ENCODE measurements around the gene EDAR. TPM values are rescaled to one million over a fixed set of nuclear protein-coding genes. Genes with fewer than 3 reads are reported as not detected.

The EDAR gene
- polyA plus RNA-seq, 3 donors, result not detected

- no peaks in the 10 kb centered on the region for H3K4me1 ChIP-seq (ENCODE audit: control insufficient read depth in 1 of 2, insufficient read depth in 2 of 2, low read length in 2 of 2)
- peaks cover 0 to 6% (median 2%) of the 10 kb centered on the region in 3 donors for H3K27me3 Mint-ChIP-seq (ENCODE audit: low read depth in 3 of 3)
- no peaks in the 10 kb centered on the region for H3K9me3 Mint-ChIP-seq
- no peaks in the 10 kb centered on the region for H3K9me3 ChIP-seq (replicated peaks in 1 of 2; ENCODE audit: control insufficient read depth in 1 of 2, insufficient read depth in 1 of 2, low read length in 2 of 2)
- H3K4me1 Mint-ChIP-seq, result peaks cover 4% of the 10 kb centered on the region
- TF ChIP-seq CTCF (IDR thresholded peaks at IDR 0.05), result no peak
- H4K20me1 ChIP-seq (ENCODE audit: insufficient read depth, low read length), result no peaks in the 10 kb centered on the region
- intact Hi-C loops (cut with micrococcal nuclease), result no loop called here
- no peak overlapping the region for H3K27ac ChIP-seq (ENCODE audit: low read depth in 1 of 2, low read length in 2 of 2)
- H2AFZ ChIP-seq (ENCODE audit: insufficient read depth, low read depth, low read length, poor library complexity, severe bottlenecking), result peak overlapping the region; percentile 63
- H3K4me2 ChIP-seq (replicated peaks; ENCODE audit: extremely low read depth, low read length, poor library complexity, severe bottlenecking), result no peak overlapping the region
- H3K4me3 ChIP-seq (replicated peaks in 1 of 3; ENCODE audit: low read depth in 2 of 3, low read length in 3 of 3), result no peak overlapping the region
- 75% methylated on average over 1 of the region's 4 CpGs for WGBS (ENCODE audit: insufficient coverage)
- no peak overlapping the region for H3K27ac Mint-ChIP-seq
- no peaks in the 10 kb centered on the region for H3K79me2 ChIP-seq (ENCODE audit: insufficient read depth, low read length)
- H3K27me3 ChIP-seq (ENCODE audit: control insufficient read depth in 2 of 2, insufficient read depth in 2 of 2, low read length in 2 of 2), result no peaks in the 10 kb centered on the region
- no peak for DNase-seq
- H3K4me3 Mint-ChIP-seq, result peak overlapping the region in 1 of 2 donors; percentile 39
- no peak overlapping the region for H3K9ac ChIP-seq (ENCODE audit: insufficient read depth, low read length, poor library complexity, severe bottlenecking)
- no peaks in the 10 kb centered on the region for H3K36me3 Mint-ChIP-seq
- H3K36me3 ChIP-seq (replicated peaks in 1 of 2; ENCODE audit: control insufficient read depth in 1 of 2, insufficient read depth in 2 of 2, low read length in 2 of 2), result no peaks in the 10 kb centered on the region
These were observed 14.3 kb downstream of the EDAR start for GRCh38 chr2:108974674-108975073.

- Histone ChIP-seq H3K9me3 (replicated peaks in 1 of 2; ENCODE audit: control insufficient read depth in 1 of 2, insufficient read depth in 1 of 2, low read length in 2 of 2) (no peaks in the 10 kb centered on the region), H4K20me1 (ENCODE audit: insufficient read depth, low read length) (no peaks in the 10 kb centered on the region), H2AFZ (ENCODE audit: insufficient read depth, low read depth, low read length, poor library complexity, severe bottlenecking) (no peak overlapping the region), H3K4me1 (ENCODE audit: control insufficient read depth in 1 of 2, insufficient read depth in 2 of 2, low read length in 2 of 2) (no peaks in the 10 kb centered on the region), H3K4me2 (replicated peaks; ENCODE audit: extremely low read depth, low read length, poor library complexity, severe bottlenecking) (no peak overlapping the region), H3K36me3 (replicated peaks in 1 of 2; ENCODE audit: control insufficient read depth in 1 of 2, insufficient read depth in 2 of 2, low read length in 2 of 2) (no peaks in the 10 kb centered on the region), H3K79me2 (ENCODE audit: insufficient read depth, low read length) (no peaks in the 10 kb centered on the region), H3K9ac (ENCODE audit: insufficient read depth, low read length, poor library complexity, severe bottlenecking) (no peak overlapping the region), H3K4me3 (replicated peaks in 1 of 3; ENCODE audit: low read depth in 2 of 3, low read length in 3 of 3) (no peak overlapping the region), H3K27me3 (ENCODE audit: control insufficient read depth in 2 of 2, insufficient read depth in 2 of 2, low read length in 2 of 2) (no peaks in the 10 kb centered on the region), H3K27ac (ENCODE audit: low read depth in 1 of 2, low read length in 2 of 2) (no peak overlapping the region)
- Mint-ChIP-seq H3K4me3 (no peak overlapping the region), H3K27me3 (ENCODE audit: low read depth in 3 of 3) (peaks cover 1 to 8% (median 4%) of the 10 kb centered on the region in 3 donors), H3K36me3 (no peaks in the 10 kb centered on the region), H3K27ac (no peak overlapping the region), H3K4me1 (peaks cover 4% of the 10 kb centered on the region), H3K9me3 (no peaks in the 10 kb centered on the region)
- intact Hi-C loops (cut with micrococcal nuclease), result no loop called here
- no peak for TF ChIP-seq CTCF (IDR thresholded peaks at IDR 0.05)
- DNase-seq, result no peak
- WGBS (ENCODE audit: insufficient coverage), result 96% methylated on average over 5 of the region's 6 CpGs
These were observed 16.4 kb downstream of the EDAR start for GRCh38 chr2:108972663-108973062.
